WTC11 (cell line): Measurements from ENCODE around the gene TMEM221. TPM values are rescaled to one million over a fixed set of nuclear protein-coding genes. Genes with fewer than 3 reads are reported as not detected.

Source experiments
- ATAC-seq: fragments of 200-7000 bp; cut with Tn5 transposase; 2 replicates; pipeline ENCODE4 v1.10.0; 2021; ENCODE audit warnings: mild to moderate bottlenecking, moderate library complexity
- CTCF ChIA-PET: fragments of 300-600 bp; sonication (Branson Sonifier 250); formaldehyde crosslinking; loops from one replicate; lab custom pipeline; 2021; ENCODE audit warnings: antibody characterized with exemption; lab: Charles Lee
- POLR2A ChIA-PET: fragments of 350-600 bp; sonication (Branson Sonifier 250); formaldehyde crosslinking; loops from one replicate; lab custom pipeline; 2021; ENCODE audit warnings: antibody characterized with exemption; lab: Charles Lee
- DNase-seq: peaks from one replicate; pipeline ENCODE4 v3.0.0; 2021; ENCODE audit warnings: low spot score
- H3K27ac Mint-ChIP-seq: 2 replicates; pipeline ENCODE4 v1.8.0; 2021; ENCODE audit warnings: mixed read lengths
- H3K27me3 Mint-ChIP-seq: 2 replicates; pipeline ENCODE4 v1.8.0; 2021; ENCODE audit warnings: low read depth, mild to moderate bottlenecking, moderate library complexity, mixed read lengths
- H3K36me3 Mint-ChIP-seq: 2 replicates; pipeline ENCODE4 v1.8.0; 2021; ENCODE audit warnings: mixed read lengths
- H3K4me1 Mint-ChIP-seq: 2 replicates; pipeline ENCODE4 v1.8.0; 2022; ENCODE audit warnings: mixed read lengths
- H3K4me3 Mint-ChIP-seq: 2 replicates; pipeline ENCODE4 v1.8.0; 2021; ENCODE audit warnings: mild to moderate bottlenecking, moderate library complexity, mixed read lengths
- H3K9me3 Mint-ChIP-seq: 2 replicates; pipeline ENCODE4 v1.8.0; 2021; ENCODE audit warnings: mixed read lengths
- CREM ChIP-seq: sonication (generic); formaldehyde crosslinking; IDR thresholded peaks from 2 replicates; pipeline ENCODE4 v1.8.1; 2022; ENCODE audit warnings: mild to moderate bottlenecking, missing genetic modification reagents, moderate library complexity
- E2F5 ChIP-seq: sonication (generic); formaldehyde crosslinking; IDR thresholded peaks from 2 replicates; pipeline ENCODE4 v1.8.1; 2022; ENCODE audit warnings: mild to moderate bottlenecking, moderate library complexity, missing genetic modification reagents
- FOXP1 ChIP-seq: sonication (generic); formaldehyde crosslinking; IDR thresholded peaks from 2 replicates; pipeline ENCODE4 v1.8.0; 2022; ENCODE audit warnings: missing genetic modification reagents, mild to moderate bottlenecking, moderate library complexity, borderline replicate concordance
- GABPB1 ChIP-seq: sonication (generic); formaldehyde crosslinking; IDR thresholded peaks from 2 replicates; pipeline ENCODE4 v1.8.1; 2023; ENCODE audit warnings: mild to moderate bottlenecking, missing genetic modification reagents
- HMGXB4 ChIP-seq: sonication (generic); formaldehyde crosslinking; IDR thresholded peaks from 2 replicates; pipeline ENCODE4 v1.8.1; 2023; ENCODE audit warnings: mild to moderate bottlenecking, moderate library complexity, missing genetic modification reagents
- IRF2 ChIP-seq: sonication (generic); formaldehyde crosslinking; IDR thresholded peaks from 2 replicates; pipeline ENCODE4 v1.8.0; 2022; ENCODE audit warnings: low read depth, missing genetic modification reagents, borderline replicate concordance
- JAZF1 ChIP-seq: fragments of 250-450 bp; sonication (Bioruptor Pico); IDR thresholded peaks from 2 replicates; pipeline ENCODE4 v1.9.0; 2021; ENCODE audit warnings: moderate library complexity, mild to moderate bottlenecking, inconsistent platforms
- JUN ChIP-seq: sonication (generic); formaldehyde crosslinking; IDR thresholded peaks from 2 replicates; pipeline ENCODE4 v1.8.0; 2023; ENCODE audit warnings: mild to moderate bottlenecking, missing genetic modification reagents
- NFATC4 ChIP-seq: fragments of 250-450 bp; sonication (Bioruptor Pico); IDR thresholded peaks from 2 replicates; pipeline ENCODE4 v1.9.0; 2021; ENCODE audit warnings: mild to moderate bottlenecking
- NFE2L1 ChIP-seq: sonication (generic); formaldehyde crosslinking; IDR thresholded peaks from 2 replicates; pipeline ENCODE4 v1.8.1; 2023; ENCODE audit warnings: missing genetic modification reagents
- NR1H2 ChIP-seq: sonication (generic); formaldehyde crosslinking; IDR thresholded peaks from 2 replicates; pipeline ENCODE4 v1.9.0; 2021; ENCODE audit warnings: mild to moderate bottlenecking, moderate library complexity, missing genetic modification reagents
- OVOL2 ChIP-seq: fragments of 250-450 bp; sonication (Bioruptor Pico); IDR thresholded peaks from 2 replicates; pipeline ENCODE4 v1.9.0; 2021; ENCODE audit warnings: mild to moderate bottlenecking, borderline replicate concordance
- SMAD3 ChIP-seq: sonication (generic); formaldehyde crosslinking; IDR thresholded peaks from 2 replicates; pipeline ENCODE4 v1.8.0; 2022; ENCODE audit warnings: missing genetic modification reagents, mild to moderate bottlenecking, borderline replicate concordance
- ZNF396 ChIP-seq: fragments of 250-450 bp; sonication (Bioruptor Pico); IDR thresholded peaks from 2 replicates; pipeline ENCODE4 v1.8.0; 2021; ENCODE audit warnings: mild to moderate bottlenecking, moderate library complexity, borderline replicate concordance
- ZNF416 ChIP-seq: fragments of 250-450 bp; sonication (Bioruptor Pico); IDR thresholded peaks from 2 replicates; pipeline ENCODE4 v1.9.0; 2021; ENCODE audit warnings: mild to moderate bottlenecking, inconsistent platforms
- ZNF423 ChIP-seq: fragments of 250-450 bp; sonication (Bioruptor Pico); IDR thresholded peaks from 2 replicates; pipeline ENCODE4 v2.1.2; 2022; ENCODE audit warnings: mild to moderate bottlenecking, moderate library complexity
- ZNF671 ChIP-seq: fragments of 250-450 bp; sonication (Bioruptor Pico); IDR thresholded peaks from 2 replicates; pipeline ENCODE4 v1.8.0; 2021; ENCODE audit warnings: mild to moderate bottlenecking
- total RNA-seq: library from RNA; stranded (reverse); gene quantifications from 3 replicates; pipeline ENCODE4 v1.2.3, GENCODE V29; 2021
- TF ChIP-seq, protein P1 (sequence below): sonication (generic); formaldehyde crosslinking; IDR thresholded peaks from 2 replicates; pipeline ENCODE4 v1.8.0; 2022; ENCODE audit warnings: mild to moderate bottlenecking, missing genetic modification reagents
- TF ChIP-seq, protein P2 (sequence below): fragments of 250-450 bp; sonication (Bioruptor Pico); conservative IDR thresholded peaks from 2 replicates; pipeline ENCODE4 v1.9.0; 2021; ENCODE audit warnings: mild to moderate bottlenecking
- TF ChIP-seq, protein P3 (sequence below): sonication (generic); formaldehyde crosslinking; IDR thresholded peaks from 2 replicates; pipeline ENCODE4 v1.8.0; 2022; ENCODE audit warnings: mild to moderate bottlenecking, missing genetic modification reagents

TMEM221 gene
- total RNA-seq, 1 experiment from 2014 or later: 1.2 TPM

GRCh38 chr19:17411801-17412200 lies 36.7 kb downstream of the TMEM221 start:
- H3K4me1 Mint-ChIP-seq: peaks cover 43% of the 10 kb centered on the region
- no peaks in the 10 kb centered on the region for H3K9me3 Mint-ChIP-seq
- ATAC-seq (no peak), DNase-seq (no peak)
- ChIA-PET POLR2A (interaction anchor here (0.6 to 1.1 kb wide), 2 partner anchors 8 to 56 kb away, joined by 3 to 4 read pairs; no protein-coding TSS in a partner anchor), CTCF (interaction anchor here (0.8 to 2.1 kb wide), 6 partner anchors 8 to 120 kb away, joined by 3 to 8 read pairs (median 4); no protein-coding TSS in a partner anchor)
- H3K27ac Mint-ChIP-seq: no peak overlapping the region
- TF ChIP-seq, protein P1, sequence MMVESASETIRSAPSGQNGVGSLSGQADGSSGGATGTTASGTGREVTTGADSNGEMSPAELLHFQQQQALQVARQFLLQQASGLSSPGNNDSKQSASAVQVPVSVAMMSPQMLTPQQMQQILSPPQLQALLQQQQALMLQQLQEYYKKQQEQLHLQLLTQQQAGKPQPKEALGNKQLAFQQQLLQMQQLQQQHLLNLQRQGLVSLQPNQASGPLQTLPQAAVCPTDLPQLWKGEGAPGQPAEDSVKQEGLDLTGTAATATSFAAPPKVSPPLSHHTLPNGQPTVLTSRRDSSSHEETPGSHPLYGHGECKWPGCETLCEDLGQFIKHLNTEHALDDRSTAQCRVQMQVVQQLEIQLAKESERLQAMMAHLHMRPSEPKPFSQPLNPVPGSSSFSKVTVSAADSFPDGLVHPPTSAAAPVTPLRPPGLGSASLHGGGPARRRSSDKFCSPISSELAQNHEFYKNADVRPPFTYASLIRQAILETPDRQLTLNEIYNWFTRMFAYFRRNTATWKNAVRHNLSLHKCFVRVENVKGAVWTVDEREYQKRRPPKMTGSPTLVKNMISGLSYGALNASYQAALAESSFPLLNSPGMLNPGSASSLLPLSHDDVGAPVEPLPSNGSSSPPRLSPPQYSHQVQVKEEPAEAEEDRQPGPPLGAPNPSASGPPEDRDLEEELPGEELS: no peak
- no peak for TF ChIP-seq NFATC4 (CRISPR knock-in tag)
- TF ChIP-seq FOXP1 (CRISPR knock-in tag): no peak
- TF ChIP-seq ZNF416 (CRISPR knock-in tag): no peak
- TF ChIP-seq ZNF671: no peak
- no peak for TF ChIP-seq JUN (CRISPR knock-in tag)
- no peak for TF ChIP-seq ZNF423 (CRISPR knock-in tag)
- TF ChIP-seq, protein P2, sequence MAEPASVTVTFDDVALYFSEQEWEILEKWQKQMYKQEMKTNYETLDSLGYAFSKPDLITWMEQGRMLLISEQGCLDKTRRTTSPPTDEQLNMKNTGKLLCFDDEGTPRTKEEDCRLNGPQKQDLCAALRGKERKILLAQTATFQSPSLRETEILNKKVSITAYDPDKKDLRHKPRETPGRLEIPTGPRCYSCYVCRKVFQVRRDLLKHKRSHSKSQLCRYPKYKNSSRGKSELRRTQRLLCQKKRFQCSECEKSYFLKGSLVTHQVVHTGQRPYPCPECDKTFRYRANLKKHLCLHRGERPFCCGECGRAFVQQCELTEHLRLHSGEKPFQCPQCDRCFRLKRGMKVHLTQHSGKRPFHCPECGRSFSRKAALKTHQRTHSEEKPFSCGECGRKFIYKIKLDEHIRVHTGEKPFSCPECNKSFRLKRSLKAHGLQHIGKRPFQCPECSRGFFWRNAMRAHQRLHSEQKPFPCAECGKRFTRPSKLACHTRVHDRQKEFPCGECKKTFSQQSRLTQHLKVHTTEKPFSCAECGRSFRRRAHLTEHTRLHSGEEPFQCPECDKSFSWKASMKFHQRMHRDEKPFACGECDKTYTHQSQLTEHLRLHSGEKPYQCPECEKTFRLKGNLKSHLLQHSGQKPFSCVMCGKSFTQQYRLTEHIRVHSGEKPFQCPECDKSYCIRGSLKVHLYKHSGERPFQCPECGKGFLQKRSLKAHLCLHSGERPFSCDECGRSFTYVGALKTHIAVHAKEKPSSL: no peak
- TF ChIP-seq, all 79 proteins: peak for 0
- no peak overlapping the region for H3K4me3 Mint-ChIP-seq
- H3K36me3 Mint-ChIP-seq: no peaks in the 10 kb centered on the region
- H3K27me3 Mint-ChIP-seq: peaks cover 23% of the 10 kb centered on the region

GRCh38 chr19:17409990-17410389 lies 38.5 kb downstream of the TMEM221 start:
- H3K4me3 Mint-ChIP-seq: no peak overlapping the region
- no peaks in the 10 kb centered on the region for H3K9me3 Mint-ChIP-seq
- DNase-seq: no peak
- peaks cover 47% of the 10 kb centered on the region for H3K4me1 Mint-ChIP-seq
- no peak overlapping the region for H3K27ac Mint-ChIP-seq
- no peaks in the 10 kb centered on the region for H3K36me3 Mint-ChIP-seq
- H3K27me3 Mint-ChIP-seq: peaks cover 9% of the 10 kb centered on the region
- no peak for ATAC-seq
- TF ChIP-seq NR1H2 (no peak), IRF2 (CRISPR knock-in tag) (no peak), CREM (CRISPR knock-in tag) (no peak), GABPB1 (CRISPR knock-in tag) (no peak), NFE2L1 (no peak), HMGXB4 (no peak), OVOL2 (no peak), SMAD3 (CRISPR knock-in tag) (no peak), E2F5 (CRISPR knock-in tag) (no peak), ZNF396 (no peak), JAZF1 (CRISPR knock-in tag) (no peak)
- TF ChIP-seq, protein P2: no peak
- TF ChIP-seq, protein P3, sequence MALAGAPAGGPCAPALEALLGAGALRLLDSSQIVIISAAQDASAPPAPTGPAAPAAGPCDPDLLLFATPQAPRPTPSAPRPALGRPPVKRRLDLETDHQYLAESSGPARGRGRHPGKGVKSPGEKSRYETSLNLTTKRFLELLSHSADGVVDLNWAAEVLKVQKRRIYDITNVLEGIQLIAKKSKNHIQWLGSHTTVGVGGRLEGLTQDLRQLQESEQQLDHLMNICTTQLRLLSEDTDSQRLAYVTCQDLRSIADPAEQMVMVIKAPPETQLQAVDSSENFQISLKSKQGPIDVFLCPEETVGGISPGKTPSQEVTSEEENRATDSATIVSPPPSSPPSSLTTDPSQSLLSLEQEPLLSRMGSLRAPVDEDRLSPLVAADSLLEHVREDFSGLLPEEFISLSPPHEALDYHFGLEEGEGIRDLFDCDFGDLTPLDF (CRISPR knock-in tag): no peak
- TF ChIP-seq, all 79 proteins: peak for 0
- POLR2A ChIA-PET: no interaction called here
- CTCF ChIA-PET: no interaction called here
